HepG2 (cell line): ENCODE results near the gene NAPEPLD. TPM values are rescaled to one million over a fixed set of nuclear protein-coding genes. Genes with fewer than 3 reads are reported as not detected.

Experiments used
- ATAC-seq: fragments of 200-7000 bp; cut with Tn5 transposase; 3 replicates; pipeline ENCODE4 v1.9.1; 2020; ENCODE audit warnings: mild to moderate bottlenecking, moderate library complexity
- BruUV-seq: library from RNA; stranded (reverse); fragments of 400-500 nt; replicated peaks from 2 replicates; lab custom pipeline; 2021; lab: Mats Ljungman, UMichigan
- CTCF ChIA-PET: fragments of 300-600 bp; formaldehyde crosslinking; extraction: SDS; loops from one replicate; lab custom pipeline; 2021; ENCODE audit warnings: low total read pairs, inconsistent platforms, low intra/inter-chr PET ratio; lab: Yijun Ruan, JAX
- POLR2A ChIA-PET: fragments of 350-600 bp; sonication (Branson Sonifier 250); formaldehyde crosslinking; loops from one replicate; lab custom pipeline; 2020; ENCODE audit warnings: antibody characterized with exemption, inconsistent platforms; lab: Yijun Ruan, JAX
- DNase-seq: peaks from one replicate; pipeline ENCODE4 v3.0.0-alpha.2; 2015; ENCODE audit warnings: low spot score
- FAIRE-seq: peaks from 3 replicates; lab custom pipeline; 2011; peaks lifted over from hg19 to GRCh38; lab: Jason Lieb, UNC
- H2AFZ ChIP-seq: one replicate; pipeline ENCODE4 v1.6.1; 2011; ENCODE audit warnings: low read length, inconsistent platforms
- H3K27ac ChIP-seq: fragments of 300-600 bp; 3 replicates; pipeline ENCODE4 v1.8.0; 2011; ENCODE audit warnings: mixed run types, mild to moderate bottlenecking, mixed read lengths, low read length, inconsistent platforms; ENCODE audit not compliant: insufficient read depth; ENCODE audit errors: extremely low read length
- H3K27me3 ChIP-seq, 2 experiments: fragments of 200-600 bp in 1 of 2; 2 replicates in 1 of 2; 3 replicates in 1 of 2; pipeline versions ENCODE4 v1.6.0 to v1.8.0; 2011; ENCODE audit warnings: low read length in 2 of 2, mild to moderate bottlenecking in 2 of 2, moderate library complexity in 2 of 2, inconsistent platforms in 1 of 2; ENCODE audit not compliant: insufficient read depth in 2 of 2, control insufficient read depth in 1 of 2
- H3K36me3 ChIP-seq, 2 experiments: fragments of 200-600 bp in 1 of 2; replicated peaks in 1 of 2; 2 replicates in 1 of 2; 3 replicates in 1 of 2; pipeline versions ENCODE4 v1.5.1 to v1.8.0; 2011; ENCODE audit warnings: low read length in 2 of 2, inconsistent platforms in 1 of 2; ENCODE audit not compliant: insufficient read depth in 2 of 2, control insufficient read depth in 1 of 2
- H3K4me1 ChIP-seq: 2 replicates; pipeline ENCODE4 v1.5.1; 2012; ENCODE audit warnings: low read length, inconsistent platforms; ENCODE audit not compliant: insufficient read depth
- H3K4me2 ChIP-seq: 2 replicates; pipeline ENCODE4 v1.6.0; 2011; ENCODE audit warnings: low read depth, low read length, inconsistent platforms
- H3K4me3 ChIP-seq, 3 experiments: fragments of 200-600 bp in 1 of 3; sonication (generic), shearing (Covaris generic) in 1 of 3; replicated peaks in 1 of 3; 2 replicates each; pipeline ENCODE4 v1.5.1; 2011 to 2016; ENCODE audit warnings: low read length in 3 of 3, inconsistent platforms in 2 of 3, low read depth in 2 of 3, mild to moderate bottlenecking in 2 of 3, control low read depth in 1 of 3, mixed read lengths in 1 of 3; ENCODE audit not compliant: insufficient read depth in 1 of 3
- H3K79me2 ChIP-seq: one replicate; pipeline ENCODE4 v1.6.1; 2011; ENCODE audit warnings: low read length, inconsistent platforms; ENCODE audit not compliant: insufficient read depth
- H3K9ac ChIP-seq: 2 replicates; pipeline ENCODE4 v1.6.0; 2011; ENCODE audit warnings: mild to moderate bottlenecking, low read depth, low read length, inconsistent platforms; ENCODE audit not compliant: insufficient read depth
- H3K9me3 ChIP-seq: 2 replicates; pipeline ENCODE4 v1.5.1; 2012; ENCODE audit warnings: mild to moderate bottlenecking, low read length
- H4K20me1 ChIP-seq: 2 replicates; pipeline ENCODE4 v1.6.0; 2011; ENCODE audit warnings: inconsistent platforms, mild to moderate bottlenecking, low read length, moderate library complexity; ENCODE audit not compliant: insufficient read depth
- HMGA1 ChIP-seq: sonication (generic); formaldehyde crosslinking; conservative IDR thresholded peaks from 2 replicates; pipeline ENCODE4 v1.4.0; 2020; ENCODE audit warnings: missing genetic modification reagents
- HOXA7 ChIP-seq: sonication (generic); formaldehyde crosslinking; IDR thresholded peaks from 2 replicates; pipeline ENCODE4 v1.8.1; 2022; ENCODE audit warnings: mild to moderate bottlenecking, missing genetic modification reagents, moderate library complexity
- MIXL1 ChIP-seq: IDR thresholded peaks from 2 replicates; pipeline ENCODE4 v1.6.1; 2016
- ZNF780A ChIP-seq: sonication (generic); formaldehyde crosslinking; IDR thresholded peaks from 2 replicates; pipeline ENCODE4 v1.8.0; 2022; ENCODE audit warnings: mild to moderate bottlenecking, missing genetic modification reagents, moderate library complexity
- ZNF782 ChIP-seq: sonication (generic); formaldehyde crosslinking; IDR thresholded peaks from 2 replicates; pipeline ENCODE4 v1.4.0; 2020; ENCODE audit warnings: missing genetic modification reagents, mild to moderate bottlenecking, borderline replicate concordance
- WGBS: methylation state at CpG from one replicate; pipeline ENCODE4 v1.1.6; 2017; ENCODE audit warnings: low lambda C conversion rate; 5-methylcytosine and 5-hydroxymethylcytosine counted together
- in situ Hi-C: cut with HindIII; loops from 2 replicates; pipeline ENCODE4 v1.10.0; 2017; ENCODE audit warnings: low pct_unique_long_range_greater_than_20kb; ENCODE audit not compliant: extremely low pct_ligation_motif_present
- intact Hi-C: fragments of 100-400 bp; cut with micrococcal nuclease; formaldehyde crosslinking; loops from one replicate; pipeline ENCODE4 v1.10.0; 2022; ENCODE audit not compliant: unreplicated experiment
- polyA plus RNA-seq, 8 experiments: library from polyadenylated mRNA; depleted of rRNA in 3 of 8; stranded (reverse) in 7 of 8; unstranded in 1 of 8; fragments of >200 nt; fragmentation: Illumina TruSeq in 4 of 8; extraction: Trizol in 4 of 8; gene quantifications; 2 replicates each; pipeline versions ENCODE4 v1.2.1 to v1.2.3, GENCODE V29; 2011 to 2016; ENCODE audit warnings: low read depth in 4 of 8, missing spikeins in 1 of 8, mixed read lengths in 1 of 8; ENCODE audit not compliant: insufficient read depth in 1 of 8
- total RNA-seq, 5 experiments: library from RNA; depleted of rRNA; stranded (reverse); fragments of >200 nt; fragmentation: Illumina TruSeq; extraction: Trizol; gene quantifications; 2 replicates each; pipeline ENCODE4 v1.2.3, GENCODE V29; 2016; ENCODE audit warnings: low read depth in 1 of 5
- TF ChIP-seq, protein P1 (sequence below): sonication (generic); formaldehyde crosslinking; IDR thresholded peaks from 2 replicates; pipeline ENCODE4 v1.4.0; 2020; ENCODE audit warnings: missing genetic modification reagents
- TF ChIP-seq, protein P2 (sequence below): sonication (generic); formaldehyde crosslinking; IDR thresholded peaks from 2 replicates; pipeline ENCODE4 v1.5.1; 2020; ENCODE audit warnings: missing genetic modification reagents, mild to moderate bottlenecking, borderline replicate concordance

NAPEPLD gene
- total and polyA plus RNA-seq, 2 of the 13 experiments (the other 11 are each of a cell fraction or from before 2014, with no cell fraction given) = 3.4 to 5.6 TPM

DNA sequence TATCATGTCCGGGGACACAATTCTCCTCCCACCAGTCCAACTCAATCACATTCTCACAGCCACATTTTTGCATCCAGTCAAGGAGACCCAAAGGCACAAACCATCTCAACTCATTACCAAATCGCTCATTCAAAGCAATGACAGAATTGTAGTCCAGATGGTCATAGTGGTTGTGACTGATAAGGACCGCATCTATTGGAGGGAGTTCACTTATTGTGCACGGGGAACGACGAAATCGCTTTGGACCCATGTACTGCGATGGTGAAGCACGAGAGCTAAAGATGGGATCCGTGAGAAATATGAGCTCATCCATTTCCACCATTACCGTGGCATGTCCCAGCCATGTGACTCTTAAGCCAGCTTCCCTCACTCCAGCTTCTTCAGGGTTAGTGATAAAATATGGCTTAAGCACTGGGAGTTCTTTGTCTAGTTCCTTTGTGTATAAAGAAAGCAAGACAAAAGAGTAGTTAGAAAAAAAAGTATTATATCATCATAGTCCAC lies 29.1 kb downstream of the NAPEPLD start:
- H3K79me2 ChIP-seq = no peaks in the 10 kb centered on the region
- no peak overlapping the region for H3K27ac ChIP-seq
- in situ Hi-C loops (no loop called here), intact Hi-C loops (no loop called here)
- H3K4me3 ChIP-seq = no peak overlapping the region
- no peaks in the 10 kb centered on the region for H3K9me3 ChIP-seq
- TF ChIP-seq, protein P1, sequence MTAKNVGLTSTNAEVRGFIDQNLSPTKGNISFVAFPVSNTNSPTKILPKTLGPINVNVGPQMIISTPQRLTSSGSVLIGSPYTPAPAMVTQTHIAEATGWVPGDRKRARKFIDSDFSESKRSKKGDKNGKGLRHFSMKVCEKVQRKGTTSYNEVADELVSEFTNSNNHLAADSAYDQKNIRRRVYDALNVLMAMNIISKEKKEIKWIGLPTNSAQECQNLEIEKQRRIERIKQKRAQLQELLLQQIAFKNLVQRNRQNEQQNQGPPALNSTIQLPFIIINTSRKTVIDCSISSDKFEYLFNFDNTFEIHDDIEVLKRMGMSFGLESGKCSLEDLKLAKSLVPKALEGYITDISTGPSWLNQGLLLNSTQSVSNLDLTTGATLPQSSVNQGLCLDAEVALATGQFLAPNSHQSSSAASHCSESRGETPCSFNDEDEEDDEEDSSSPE (CRISPR knock-in tag) = no peak
- TF ChIP-seq ZNF780A (CRISPR knock-in tag) (no peak), ZNF782 (no peak), MIXL1 (no peak), HOXA7 (CRISPR knock-in tag) (no peak), HMGA1 (CRISPR knock-in tag) (no peak)
- TF ChIP-seq, protein P2, sequence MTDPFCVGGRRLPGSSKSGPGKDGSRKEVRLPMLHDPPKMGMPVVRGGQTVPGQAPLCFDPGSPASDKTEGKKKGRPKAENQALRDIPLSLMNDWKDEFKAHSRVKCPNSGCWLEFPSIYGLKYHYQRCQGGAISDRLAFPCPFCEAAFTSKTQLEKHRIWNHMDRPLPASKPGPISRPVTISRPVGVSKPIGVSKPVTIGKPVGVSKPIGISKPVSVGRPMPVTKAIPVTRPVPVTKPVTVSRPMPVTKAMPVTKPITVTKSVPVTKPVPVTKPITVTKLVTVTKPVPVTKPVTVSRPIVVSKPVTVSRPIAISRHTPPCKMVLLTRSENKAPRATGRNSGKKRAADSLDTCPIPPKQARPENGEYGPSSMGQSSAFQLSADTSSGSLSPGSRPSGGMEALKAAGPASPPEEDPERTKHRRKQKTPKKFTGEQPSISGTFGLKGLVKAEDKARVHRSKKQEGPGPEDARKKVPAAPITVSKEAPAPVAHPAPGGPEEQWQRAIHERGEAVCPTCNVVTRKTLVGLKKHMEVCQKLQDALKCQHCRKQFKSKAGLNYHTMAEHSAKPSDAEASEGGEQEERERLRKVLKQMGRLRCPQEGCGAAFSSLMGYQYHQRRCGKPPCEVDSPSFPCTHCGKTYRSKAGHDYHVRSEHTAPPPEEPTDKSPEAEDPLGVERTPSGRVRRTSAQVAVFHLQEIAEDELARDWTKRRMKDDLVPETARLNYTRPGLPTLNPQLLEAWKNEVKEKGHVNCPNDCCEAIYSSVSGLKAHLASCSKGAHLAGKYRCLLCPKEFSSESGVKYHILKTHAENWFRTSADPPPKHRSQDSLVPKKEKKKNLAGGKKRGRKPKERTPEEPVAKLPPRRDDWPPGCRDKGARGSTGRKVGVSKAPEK = no peak
- no peak for FAIRE-seq
- CTCF ChIA-PET = no interaction called here
- no TSS peak for BruUV-seq
- no peak for ATAC-seq
- H3K27me3 ChIP-seq = no peaks in the 10 kb centered on the region
- no peak overlapping the region for H2AFZ ChIP-seq
- over 99% methylated on average over 11 of the region's 11 CpGs for WGBS
- no peak overlapping the region for H3K9ac ChIP-seq
- peaks cover 8% of the 10 kb centered on the region for H3K4me1 ChIP-seq
- H3K36me3 ChIP-seq = peaks cover 8 to 19% of the 10 kb centered on the region in 2 experiments
- DNase-seq = no peak
- POLR2A ChIA-PET = interaction anchor here (0.8 kb wide), 1 partner anchor 29 kb away, joined by 3 read pairs; the partner anchor contains the start of gene NAPEPLD
- no peaks in the 10 kb centered on the region for H4K20me1 ChIP-seq
- no peak overlapping the region for H3K4me2 ChIP-seq
